Upper lobe of left lung (tissue), 6 donors: ENCODE measurements around the gene PNO1. TPM values are rescaled to one million over a fixed set of nuclear protein-coding genes. Genes with fewer than 3 reads are reported as not detected.

Experiments
- ATAC-seq, 2 donors: fragments of 200-7000 bp; cut with Tn5 transposase; one replicate each; pipeline ENCODE4 v1.9.1; 2022; ENCODE audit warnings: mild to moderate bottlenecking in 2 of 2, moderate library complexity in 2 of 2; ENCODE audit not compliant: low FRiP score in 2 of 2
- DNase-seq, 2 donors: peaks; one replicate each; pipeline ENCODE4 v3.0.0-alpha.2; 2019 to 2020
- H3K27ac ChIP-seq, 4 donors: fragments of 200-600 bp; sonication (generic); one replicate each; pipeline ENCODE4 v1.5.1; 2016 to 2019
- H3K27me3 ChIP-seq, 4 donors: fragments of 200-600 bp; sonication (generic); one replicate each; pipeline ENCODE4 v1.5.1; 2017 to 2019
- H3K36me3 ChIP-seq, 4 donors: fragments of 200-600 bp; sonication (generic); one replicate each; pipeline ENCODE4 v1.5.1; 2016 to 2019
- H3K4me1 ChIP-seq, 4 donors: fragments of 200-600 bp; sonication (generic); one replicate each; pipeline ENCODE4 v1.5.1; 2018 to 2019
- H3K4me3 ChIP-seq, 4 donors: fragments of 200-600 bp; sonication (generic); one replicate each; pipeline ENCODE4 v1.5.1; 2017 to 2019; ENCODE audit warnings: mild to moderate bottlenecking in 2 of 4, moderate library complexity in 1 of 4
- H3K9me3 ChIP-seq, 4 donors: fragments of 200-600 bp; sonication (generic); one replicate each; pipeline ENCODE4 v1.5.1; 2018 to 2019
- EP300 ChIP-seq, 4 donors: sonication (generic); formaldehyde crosslinking; IDR thresholded peaks; one replicate each; pipeline ENCODE4 v1.5.1; 2017; ENCODE audit warnings: antibody characterized with exemption in 4 of 4, control low read depth in 2 of 4
- POLR2A ChIP-seq, 4 donors: fragments of 450-650 bp; IDR thresholded peaks; one replicate each; pipeline ENCODE4 v1.5.1; 2016 to 2017; ENCODE audit warnings: antibody characterized with exemption in 4 of 4, mild to moderate bottlenecking in 2 of 4
- POLR2AphosphoS5 ChIP-seq, 2 donors: sonication (generic); formaldehyde crosslinking; IDR thresholded peaks; one replicate each; pipeline ENCODE4 v1.5.1; 2017; ENCODE audit warnings: antibody characterized with exemption in 2 of 2
- WGBS, 2 donors: methylation state at CpG; one replicate each; pipeline ENCODE4 v1.1.5; 2017 to 2018; 5-methylcytosine and 5-hydroxymethylcytosine counted together
- total RNA-seq, 6 donors: library from RNA; depleted of rRNA in 4 of 6; stranded (reverse); fragments of >200 nt in 4 of 6; gene quantifications; one replicate each; pipeline versions ENCODE4 v1.1.0 to v1.2.1, GENCODE V29; 2016 to 2021
- TF ChIP-seq, protein P1 (sequence below), 6 experiments: fragments of 450-650 bp in 4 of 6; fragments of 200-600 bp in 2 of 6; sonication (generic) in 2 of 6; IDR thresholded peaks; one replicate each; pipeline ENCODE4 v1.5.1; 2016 to 2019; ENCODE audit warnings: antibody characterized with exemption in 6 of 6
- donor health status: DM: no; HTN: no; CAD: no; lungs with moderate emphysema.
- donor health status: DM: no; HTN: yes; CAD: no; lungs with severe emphysema.

PNO1 gene
- total RNA-seq, 6 donors from 2014 or later, result 7.2 to 28.1 (median 13.6) TPM

DNA sequence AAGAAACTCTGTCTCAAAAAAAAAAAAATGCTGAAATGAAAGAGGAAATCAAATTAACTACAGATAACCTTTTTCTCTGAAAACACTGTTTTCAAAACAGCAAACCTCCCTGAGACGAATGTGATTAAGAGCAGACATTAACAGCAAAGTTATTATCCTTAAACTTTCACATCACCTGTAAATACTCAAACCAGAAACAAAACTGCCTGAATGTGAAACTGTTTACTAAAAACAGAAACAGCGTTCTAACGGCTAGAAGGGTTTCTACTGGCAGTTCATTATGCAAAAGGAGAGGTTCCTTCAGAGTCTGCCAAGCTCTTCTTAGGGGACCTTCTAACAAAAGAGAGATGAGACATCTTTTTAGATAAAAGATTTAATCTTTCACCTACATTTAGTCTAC, 45.9 kb downstream of the PNO1 start:
- no peaks in the 10 kb centered on the region for H3K36me3 ChIP-seq
- ATAC-seq (no peak), DNase-seq (no peak)
- H3K4me1 ChIP-seq, result peaks cover 17 to 46% (median 23%) of the 10 kb centered on the region in 4 donors
- H3K27ac ChIP-seq, result peak overlapping the region in 1 of 4 donors; percentile 9
- no peaks in the 10 kb centered on the region for H3K9me3 ChIP-seq
- H3K4me3 ChIP-seq, result no peak overlapping the region
- no peak for TF ChIP-seq POLR2AphosphoS5 (IDR thresholded peaks at IDR 0.05)
- 40 to 42% methylated on average over 3 of the region's 3 CpGs for WGBS, 2 donors
- H3K27me3 ChIP-seq, result no peaks in the 10 kb centered on the region

- Histone ChIP-seq H3K36me3 (no peaks in the 10 kb centered on the region), H3K27me3 (no peaks in the 10 kb centered on the region), H3K4me1 (peaks cover 15 to 43% (median 21%) of the 10 kb centered on the region in 4 donors), H3K9me3 (no peaks in the 10 kb centered on the region), H3K4me3 (no peak overlapping the region), H3K27ac (no peak overlapping the region)
- ATAC-seq (no peak), DNase-seq (no peak)
- TF ChIP-seq, protein P1, sequence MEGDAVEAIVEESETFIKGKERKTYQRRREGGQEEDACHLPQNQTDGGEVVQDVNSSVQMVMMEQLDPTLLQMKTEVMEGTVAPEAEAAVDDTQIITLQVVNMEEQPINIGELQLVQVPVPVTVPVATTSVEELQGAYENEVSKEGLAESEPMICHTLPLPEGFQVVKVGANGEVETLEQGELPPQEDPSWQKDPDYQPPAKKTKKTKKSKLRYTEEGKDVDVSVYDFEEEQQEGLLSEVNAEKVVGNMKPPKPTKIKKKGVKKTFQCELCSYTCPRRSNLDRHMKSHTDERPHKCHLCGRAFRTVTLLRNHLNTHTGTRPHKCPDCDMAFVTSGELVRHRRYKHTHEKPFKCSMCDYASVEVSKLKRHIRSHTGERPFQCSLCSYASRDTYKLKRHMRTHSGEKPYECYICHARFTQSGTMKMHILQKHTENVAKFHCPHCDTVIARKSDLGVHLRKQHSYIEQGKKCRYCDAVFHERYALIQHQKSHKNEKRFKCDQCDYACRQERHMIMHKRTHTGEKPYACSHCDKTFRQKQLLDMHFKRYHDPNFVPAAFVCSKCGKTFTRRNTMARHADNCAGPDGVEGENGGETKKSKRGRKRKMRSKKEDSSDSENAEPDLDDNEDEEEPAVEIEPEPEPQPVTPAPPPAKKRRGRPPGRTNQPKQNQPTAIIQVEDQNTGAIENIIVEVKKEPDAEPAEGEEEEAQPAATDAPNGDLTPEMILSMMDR (IDR thresholded peaks at IDR 0.05), result no peak
- TF ChIP-seq POLR2AphosphoS5 (IDR thresholded peaks at IDR 0.05) (no peak), EP300 (IDR thresholded peaks at IDR 0.05) (no peak), POLR2A (IDR thresholded peaks at IDR 0.05) (no peak)
These were observed 49.1 kb downstream of the PNO1 start for GRCh38 chr2:68206793-68207192.

- no peak overlapping the region for H3K4me3 ChIP-seq
- no peaks in the 10 kb centered on the region for H3K9me3 ChIP-seq
- 84 to 88% methylated on average over 5 of the region's 5 CpGs for WGBS, 2 donors
- no peak overlapping the region for H3K27ac ChIP-seq
- no peak for ATAC-seq
- TF ChIP-seq POLR2A (IDR thresholded peaks at IDR 0.05) (no peak), EP300 (IDR thresholded peaks at IDR 0.05) (no peak), POLR2AphosphoS5 (IDR thresholded peaks at IDR 0.05) (no peak)
- TF ChIP-seq, protein P1 (IDR thresholded peaks at IDR 0.05), result no peak
- H3K4me1 ChIP-seq, result peaks cover 28 to 30% (median 29%) of the 10 kb centered on the region in 4 donors
- peaks cover 0 to 8% (median 0%) of the 10 kb centered on the region in 4 donors for H3K36me3 ChIP-seq
- DNase-seq, result no peak
- H3K27me3 ChIP-seq, result no peaks in the 10 kb centered on the region
These were observed 56.7 kb downstream of the PNO1 start for GRCh38 chr2:68214381-68214780.

- ATAC-seq, result peak in 1 of 2 donors; percentile 62
- Histone ChIP-seq H3K4me3 (no peak overlapping the region), H3K27ac (no peak overlapping the region), H3K9me3 (no peaks in the 10 kb centered on the region), H3K27me3 (no peaks in the 10 kb centered on the region), H3K4me1 (peaks cover 32 to 41% (median 36%) of the 10 kb centered on the region in 4 donors), H3K36me3 (peaks cover 0 to 8% (median 0%) of the 10 kb centered on the region in 4 donors)
- DNase-seq, result no peak
- 64 to 73% methylated on average over 2 of the region's 2 CpGs for WGBS, 2 donors
- TF ChIP-seq POLR2AphosphoS5 (IDR thresholded peaks at IDR 0.05) (no peak), POLR2A (IDR thresholded peaks at IDR 0.05) (no peak), EP300 (IDR thresholded peaks at IDR 0.05) (no peak)
- TF ChIP-seq, protein P1 (IDR thresholded peaks at IDR 0.05), result no peak
These were observed 59.0 kb downstream of the PNO1 start for GRCh38 chr2:68216454-68217310.

- ATAC-seq (no peak), DNase-seq (no peak)
- Histone ChIP-seq H3K4me1 (peaks cover 32 to 46% (median 38%) of the 10 kb centered on the region in 4 donors), H3K4me3 (no peak overlapping the region), H3K9me3 (no peaks in the 10 kb centered on the region), H3K36me3 (peaks cover 0 to 8% (median 0%) of the 10 kb centered on the region in 4 donors), H3K27me3 (no peaks in the 10 kb centered on the region), H3K27ac (no peak overlapping the region)
- WGBS, 2 donors, result 40 to 41% methylated on average over 3 of the region's 3 CpGs
- TF ChIP-seq, protein P1 (IDR thresholded peaks at IDR 0.05), result no peak
These were observed 60.0 kb downstream of the PNO1 start for GRCh38 chr2:68217729-68218128.
